GM12892 (cell line): ENCODE measurements around the gene WDR70.

Experiments used
- POLR2A ChIP-seq: IDR thresholded peaks from 2 replicates; pipeline ENCODE4 v1.6.1; 2011; ENCODE audit warnings: low read depth, low read length, control low read depth
- TAF1 ChIP-seq: IDR thresholded peaks from 2 replicates; pipeline ENCODE4 v1.6.1; 2011; ENCODE audit warnings: low read depth, mild to moderate bottlenecking, control low read depth, low read length, borderline replicate concordance

DNA sequence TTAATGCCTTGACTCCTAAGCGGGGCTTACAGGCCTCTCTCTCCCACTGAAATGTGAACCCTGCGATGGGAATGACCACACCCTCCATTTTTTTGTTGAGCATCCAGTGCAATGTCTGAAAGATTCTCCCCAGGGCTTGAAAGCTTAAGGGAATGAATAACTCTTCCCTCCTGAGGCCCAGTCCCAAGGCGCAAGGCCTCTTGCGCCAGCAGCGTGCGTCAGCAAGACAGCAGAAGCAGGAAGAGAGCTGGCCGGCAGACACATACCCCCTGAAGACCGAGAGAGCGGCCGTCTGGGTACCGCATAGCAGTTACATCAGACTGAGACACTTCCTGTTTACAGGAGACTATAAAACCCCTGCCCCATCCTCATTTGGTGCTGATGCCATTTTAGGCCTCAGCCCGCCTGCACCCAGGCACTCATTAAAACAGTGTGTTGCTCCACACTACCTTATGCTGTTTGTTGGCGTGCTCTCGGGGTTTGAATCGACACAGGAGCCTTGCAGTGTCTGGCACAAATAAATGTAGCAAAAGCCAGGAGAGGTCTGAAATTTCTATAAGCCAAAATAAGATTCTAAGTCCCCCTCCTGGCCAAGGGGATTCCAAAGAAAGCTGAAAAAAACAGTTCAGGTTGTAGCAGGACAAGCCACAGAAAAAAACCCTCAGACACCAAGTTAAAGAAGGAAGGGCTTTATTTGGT, 398.5 kb downstream of the WDR70 start:
- TF ChIP-seq TAF1 (no peak), POLR2A (no peak)
